Mucosa of rectum (tissue), 2 donors: ENCODE measurements around the gene CHMP3.

Experiments used
- H3K27ac ChIP-seq, 2 donors: one replicate each; pipeline ENCODE4 v1.7.0; 2013; ENCODE audit warnings: inconsistent platforms in 2 of 2, low read depth in 2 of 2, low read length in 2 of 2
- H3K27me3 ChIP-seq, 2 donors: one replicate each; pipeline ENCODE4 v1.7.0; 2013; ENCODE audit warnings: low read length in 2 of 2; ENCODE audit not compliant: control insufficient read depth in 2 of 2, insufficient read depth in 2 of 2
- H3K36me3 ChIP-seq, 2 donors: one replicate each; pipeline ENCODE4 v1.7.0; 2013; ENCODE audit warnings: low read length in 2 of 2; ENCODE audit not compliant: control insufficient read depth in 2 of 2, insufficient read depth in 2 of 2
- H3K4me1 ChIP-seq, 2 donors: one replicate each; pipeline ENCODE4 v1.7.0; 2013; ENCODE audit warnings: low read length in 2 of 2, mild to moderate bottlenecking in 1 of 2; ENCODE audit not compliant: control insufficient read depth in 2 of 2, insufficient read depth in 2 of 2
- H3K4me3 ChIP-seq, 2 donors: one replicate each; pipeline ENCODE4 v1.7.0; 2013; ENCODE audit warnings: low read length in 2 of 2
- H3K9ac ChIP-seq, 2 donors: one replicate each; pipeline ENCODE4 v1.7.0; 2013; ENCODE audit warnings: low read length in 2 of 2, low read depth in 1 of 2, mild to moderate bottlenecking in 1 of 2
- H3K9me3 ChIP-seq, 2 donors: one replicate each; pipeline ENCODE4 v1.7.0; 2013; ENCODE audit warnings: low read length in 2 of 2; ENCODE audit not compliant: control insufficient read depth in 2 of 2
- donor health status: healthy.
- donor health status: Normal muscosa, but diverticular disease.

Gene CHMP3

GRCh38 chr2:86580560-86580959 lies 17.3 kb upstream of the CHMP3 start:
- Histone ChIP-seq H3K4me1 (no peaks in the 10 kb centered on the region), H3K9ac (no peak overlapping the region), H3K9me3 (no peaks in the 10 kb centered on the region), H3K27ac (no peak overlapping the region), H3K4me3 (no peak overlapping the region), H3K27me3 (no peaks in the 10 kb centered on the region), H3K36me3 (no peaks in the 10 kb centered on the region)

GRCh38 chr2:86577817-86578456 lies 14.7 kb upstream of the CHMP3 start:
- no peaks in the 10 kb centered on the region for H3K36me3 ChIP-seq
- no peak overlapping the region for H3K27ac ChIP-seq
- H3K27me3 ChIP-seq = no peaks in the 10 kb centered on the region
- H3K4me3 ChIP-seq = no peak overlapping the region
- H3K9me3 ChIP-seq = no peaks in the 10 kb centered on the region
- no peak overlapping the region for H3K9ac ChIP-seq
- no peaks in the 10 kb centered on the region for H3K4me1 ChIP-seq

GRCh38 chr2:86570059-86570458 lies 6.8 kb upstream of the CHMP3 start:
- Histone ChIP-seq H3K27ac (no peak overlapping the region), H3K9ac (no peak overlapping the region), H3K27me3 (no peaks in the 10 kb centered on the region), H3K4me3 (no peak overlapping the region), H3K9me3 (no peaks in the 10 kb centered on the region), H3K36me3 (no peaks in the 10 kb centered on the region), H3K4me1 (no peaks in the 10 kb centered on the region)

- Histone ChIP-seq H3K36me3 (no peaks in the 10 kb centered on the region), H3K27ac (no peak overlapping the region), H3K27me3 (no peaks in the 10 kb centered on the region)
Measured at GRCh38 chr2:86566821-86567190, 3.6 kb upstream of the CHMP3 start.

GRCh38 chr2:86566158-86566820 lies 3.0 kb upstream of the CHMP3 start:
- Histone ChIP-seq H3K27ac (no peak overlapping the region), H3K36me3 (no peaks in the 10 kb centered on the region), H3K4me3 (no peak overlapping the region), H3K9ac (no peak overlapping the region), H3K27me3 (no peaks in the 10 kb centered on the region), H3K9me3 (no peaks in the 10 kb centered on the region), H3K4me1 (peaks cover 12 to 15% of the 10 kb centered on the region in 2 donors)

More at GRCh38 chr2:86566821-86567190, 3.6 kb upstream of the CHMP3 start:
- H3K9me3 ChIP-seq = no peaks in the 10 kb centered on the region
- no peak overlapping the region for H3K9ac ChIP-seq
- no peak overlapping the region for H3K4me3 ChIP-seq
- H3K4me1 ChIP-seq = peaks cover 7 to 11% of the 10 kb centered on the region in 2 donors

GRCh38 chr2:86563650-86564061 lies 413 bp upstream of the CHMP3 start:
- no peaks in the 10 kb centered on the region for H3K9me3 ChIP-seq
- H3K27ac ChIP-seq = peak overlapping the region; percentile 99
- H3K9ac ChIP-seq = peak overlapping the region; percentile 96 to 98
- peak overlapping the region; percentile 97 to 98 for H3K4me3 ChIP-seq
- H3K36me3 ChIP-seq = no peaks in the 10 kb centered on the region
- H3K27me3 ChIP-seq = no peaks in the 10 kb centered on the region
- peaks cover 12 to 17% of the 10 kb centered on the region in 2 donors for H3K4me1 ChIP-seq

GRCh38 chr2:86562485-86562921 lies 740 bp downstream of the CHMP3 start:
- no peaks in the 10 kb centered on the region for H3K9me3 ChIP-seq
- H3K9ac ChIP-seq = peak overlapping the region; percentile 96 to 98
- H3K4me3 ChIP-seq = peak overlapping the region; percentile 97 to 98
- peaks cover 12 to 17% of the 10 kb centered on the region in 2 donors for H3K4me1 ChIP-seq
- peaks cover under 1 to 3% of the 10 kb centered on the region in 2 donors for H3K36me3 ChIP-seq
- no peaks in the 10 kb centered on the region for H3K27me3 ChIP-seq
- peak overlapping the region; percentile 99 for H3K27ac ChIP-seq

- no peak overlapping the region for H3K4me3 ChIP-seq
- peaks cover 12% of the 10 kb centered on the region in 2 donors for H3K4me1 ChIP-seq
- H3K36me3 ChIP-seq = peaks cover 9 to 15% of the 10 kb centered on the region in 2 donors
Measured at GRCh38 chr2:86557836-86558235, 5.4 kb downstream of the CHMP3 start.

GRCh38 chr2:86556508-86556907 lies 6.7 kb downstream of the CHMP3 start:
- no peak overlapping the region for H3K4me3 ChIP-seq
- peaks cover 3% of the 10 kb centered on the region in 2 donors for H3K4me1 ChIP-seq
- H3K9ac ChIP-seq = no peak overlapping the region
- H3K36me3 ChIP-seq = peaks cover 9 to 15% of the 10 kb centered on the region in 2 donors
- H3K27me3 ChIP-seq = no peaks in the 10 kb centered on the region
- peaks cover 0 to 6% of the 10 kb centered on the region in 2 donors for H3K9me3 ChIP-seq
- H3K27ac ChIP-seq = no peak overlapping the region

More at GRCh38 chr2:86557836-86558235, 5.4 kb downstream of the CHMP3 start:
- no peak overlapping the region for H3K27ac ChIP-seq
- H3K9me3 ChIP-seq = peaks cover 0 to 6% of the 10 kb centered on the region in 2 donors
- no peaks in the 10 kb centered on the region for H3K27me3 ChIP-seq
- H3K9ac ChIP-seq = no peak overlapping the region

GRCh38 chr2:86552889-86553288 lies 10.4 kb downstream of the CHMP3 start:
- Histone ChIP-seq H3K27ac (no peak overlapping the region), H3K4me1 (no peaks in the 10 kb centered on the region)

More at GRCh38 chr2:86552889-86553288, 10.4 kb downstream of the CHMP3 start:
- Histone ChIP-seq H3K9me3 (peaks cover 0 to 7% of the 10 kb centered on the region in 2 donors), H3K27me3 (no peaks in the 10 kb centered on the region), H3K9ac (no peak overlapping the region), H3K36me3 (peaks cover 9 to 12% of the 10 kb centered on the region in 2 donors), H3K4me3 (no peak overlapping the region)
